GM18858 (cell line): Measurements from ENCODE around the gene PIP4K2A.
A peak's percentile ranks its signal among the peaks of the same experiment; 100 is the strongest.
"Not testable (repeated sequence)": the region's sequence is repeated elsewhere in the genome, so short reads cannot be mapped to it uniquely, and the experiment has no call there.

Experiments
- ATAC-seq: cut with Tn5 transposase; IDR thresholded peaks from one replicate; pipeline ENCODE4 v1.9.1; 2021; ENCODE audit not compliant: unreplicated experiment

Gene PIP4K2A

DNA sequence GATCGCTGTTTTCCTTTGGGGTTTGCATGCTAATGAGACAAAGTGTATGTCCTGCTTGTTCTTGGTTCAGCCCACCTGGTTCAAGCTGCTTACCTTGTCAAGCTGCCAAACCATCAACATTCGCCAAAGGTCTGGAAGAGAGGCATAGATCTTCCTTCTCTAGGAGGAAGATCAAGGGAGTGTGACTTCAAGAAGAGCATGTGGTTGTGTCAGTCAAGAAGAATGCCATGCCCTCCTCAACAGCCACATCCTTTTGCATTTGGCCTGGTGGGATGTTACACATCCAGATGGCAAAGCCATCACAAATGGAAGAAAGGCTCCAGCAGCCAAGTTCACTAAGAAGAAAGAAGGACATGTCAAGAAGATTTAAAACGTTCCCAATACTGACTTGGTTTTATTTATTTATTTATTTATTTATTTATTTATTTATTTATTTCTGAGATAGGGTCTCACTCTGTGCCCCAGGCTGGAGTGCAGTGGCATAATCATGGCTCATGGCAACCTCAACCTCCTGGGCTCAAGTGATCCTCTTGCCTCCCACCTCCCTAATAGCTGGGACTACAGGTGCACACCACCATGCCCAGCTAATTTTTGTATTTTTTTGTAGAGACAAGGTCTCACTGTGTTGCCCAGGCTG, 5.1 kb upstream of the PIP4K2A start:
- ATAC-seq, result no peak

- ATAC-seq, result not testable (repeated sequence)
Measured at GRCh38 chr10:22718659-22719058, 4.3 kb upstream of the PIP4K2A start.

DNA sequence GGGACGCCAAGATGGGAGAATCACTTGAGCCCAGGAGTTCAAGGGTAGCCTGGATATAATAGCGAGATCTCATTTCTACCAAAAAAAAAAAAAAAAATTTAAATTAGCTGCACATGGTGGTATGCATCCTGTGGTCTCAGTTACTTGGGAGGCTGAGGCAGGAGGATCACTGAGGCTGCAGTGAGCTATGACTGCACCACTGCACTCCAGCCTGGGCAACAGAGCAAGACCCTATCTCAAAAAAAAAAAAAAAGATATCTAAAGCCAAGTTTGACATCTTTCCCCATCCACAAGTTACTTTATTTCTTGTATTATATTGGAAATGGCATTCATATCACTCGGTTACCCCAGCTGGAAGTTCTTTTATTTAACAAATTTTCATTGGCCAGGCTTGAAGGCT, 3.4 kb upstream of the PIP4K2A start:
- ATAC-seq, result no peak

- no peak for ATAC-seq
Measured at GRCh38 chr10:22716943-22717342, 2.6 kb upstream of the PIP4K2A start.

DNA sequence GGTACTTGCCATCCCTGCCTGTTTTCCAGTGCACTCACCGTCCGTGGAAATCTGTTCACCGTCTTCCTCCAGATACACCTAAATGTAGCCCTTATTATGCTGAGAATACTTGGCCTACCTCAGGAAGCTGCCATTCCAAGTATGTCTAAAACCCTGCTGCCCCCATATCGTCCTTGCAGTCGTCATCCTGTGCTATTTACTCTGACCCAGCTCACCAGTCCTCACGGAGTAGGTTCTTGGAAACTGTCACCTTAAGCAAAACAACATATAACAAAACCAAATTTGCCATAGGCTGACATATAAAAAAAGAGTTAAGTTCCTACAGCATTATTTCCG, 880 bp upstream of the PIP4K2A start:
- ATAC-seq, result no peak

GRCh38 chr10:22713853-22714478, 412 bp downstream of the PIP4K2A start:
- no peak for ATAC-seq

GRCh38 chr10:22712956-22713852, 1.2 kb downstream of the PIP4K2A start:
- ATAC-seq, result no peak

DNA sequence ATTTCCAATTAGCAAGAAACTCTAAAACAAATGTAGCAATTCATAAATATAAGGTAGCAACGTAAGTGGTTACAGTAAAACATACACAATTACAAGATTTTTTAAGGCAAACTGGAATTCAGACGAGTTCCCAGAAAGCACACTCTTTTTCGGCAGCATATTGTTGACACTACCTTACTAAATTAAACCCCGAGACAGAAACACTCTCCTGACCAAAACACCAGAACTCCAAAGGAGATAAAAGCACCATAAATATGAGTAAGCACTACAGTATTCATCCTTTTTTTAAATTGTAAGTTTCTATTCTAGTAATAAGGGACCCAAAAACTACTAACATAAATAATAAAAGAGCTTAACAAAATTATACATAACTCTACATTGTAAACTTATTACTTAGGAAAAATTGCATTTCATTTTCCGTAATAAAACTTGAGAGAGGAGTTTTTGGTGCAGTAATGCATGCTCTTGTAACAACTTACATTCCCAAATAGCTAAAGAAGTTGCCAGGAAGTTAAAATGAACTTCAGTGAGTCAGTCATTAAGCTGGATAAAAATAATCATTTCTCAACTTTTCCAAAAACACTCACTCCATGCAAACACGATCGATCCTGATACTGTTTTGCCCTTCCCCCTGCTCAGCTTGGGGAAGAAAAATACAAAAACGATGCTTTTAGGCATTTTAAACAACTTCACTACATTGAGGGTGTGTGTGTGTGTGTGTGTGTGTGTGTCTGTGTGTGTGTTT, 2.0 kb downstream of the PIP4K2A start:
- no peak for ATAC-seq

GRCh38 chr10:22711373-22711772, 3.0 kb downstream of the PIP4K2A start:
- no peak for ATAC-seq

- ATAC-seq, result no peak
Measured at GRCh38 chr10:22710139-22710745, 4.1 kb downstream of the PIP4K2A start.

- no peak for ATAC-seq
Measured at GRCh38 chr10:22708772-22709171, 5.6 kb downstream of the PIP4K2A start.

- ATAC-seq, result no peak
Measured at GRCh38 chr10:22705527-22705926, 8.9 kb downstream of the PIP4K2A start.

DNA sequence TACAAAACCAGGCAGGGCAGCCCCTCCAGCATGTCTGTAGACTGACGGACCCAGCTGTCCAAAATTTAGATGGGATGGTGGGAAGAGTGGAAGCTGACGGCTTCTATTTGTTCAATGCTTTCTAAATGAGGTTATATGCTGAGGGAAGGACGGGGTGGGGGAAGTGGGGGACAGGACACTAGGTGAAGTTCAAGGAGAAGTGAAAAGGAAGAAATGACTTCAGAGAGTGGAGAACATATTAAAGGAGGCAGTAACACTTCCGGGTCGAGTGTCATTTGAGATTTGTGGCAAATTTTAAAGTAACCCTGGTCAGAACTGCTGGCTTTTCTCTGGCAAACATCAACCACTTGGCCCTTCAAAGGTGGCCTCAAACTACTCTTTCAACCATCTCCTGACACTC, 9.4 kb downstream of the PIP4K2A start:
- peak; percentile 28 for ATAC-seq

DNA sequence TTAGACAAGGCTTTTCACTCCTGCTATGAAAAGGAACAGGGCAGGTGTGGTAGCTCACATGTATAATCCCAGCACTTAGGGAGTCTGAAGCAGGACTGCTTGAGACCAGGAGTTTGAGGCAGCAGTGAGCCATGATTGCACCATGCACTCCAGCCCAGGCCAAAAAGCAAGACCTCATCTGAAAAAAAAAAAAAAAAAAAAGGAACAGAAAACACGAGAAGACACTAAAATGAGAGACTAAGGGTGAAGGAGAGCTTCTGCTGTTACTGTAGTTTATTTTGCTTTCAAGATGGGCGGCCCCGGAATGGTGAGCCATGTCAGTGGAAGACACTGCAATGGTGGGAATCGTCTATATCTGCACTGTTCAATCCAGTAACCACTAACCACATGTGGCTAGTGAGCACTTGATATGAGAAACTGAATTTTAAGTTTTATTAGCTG, 9.9 kb downstream of the PIP4K2A start:
- ATAC-seq, result peak; percentile 28

DNA sequence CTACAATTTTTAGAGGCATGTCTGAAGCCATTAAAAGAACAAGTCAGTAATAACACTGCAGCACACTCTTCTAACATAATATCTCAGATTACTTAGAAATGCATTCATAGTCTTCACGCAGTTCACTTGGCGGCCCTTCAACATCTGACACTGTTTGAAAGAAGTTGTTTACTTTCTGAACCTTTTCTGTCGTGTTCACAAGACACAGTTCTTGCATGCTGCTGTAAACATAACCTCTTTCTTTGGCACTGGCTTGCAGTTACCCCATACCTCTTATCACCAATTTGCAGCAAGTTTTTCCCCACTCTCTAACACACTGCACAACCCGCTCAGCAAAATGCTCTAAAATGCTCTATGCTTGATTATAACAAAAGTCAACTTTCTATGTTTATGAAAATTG, 12.0 kb downstream of the PIP4K2A start:
- no peak for ATAC-seq

GRCh38 chr10:22701132-22701826, 13.1 kb downstream of the PIP4K2A start:
- ATAC-seq, result no peak

- peak; percentile 39 for ATAC-seq
Measured at GRCh38 chr10:22700489-22700888, 13.9 kb downstream of the PIP4K2A start.

DNA sequence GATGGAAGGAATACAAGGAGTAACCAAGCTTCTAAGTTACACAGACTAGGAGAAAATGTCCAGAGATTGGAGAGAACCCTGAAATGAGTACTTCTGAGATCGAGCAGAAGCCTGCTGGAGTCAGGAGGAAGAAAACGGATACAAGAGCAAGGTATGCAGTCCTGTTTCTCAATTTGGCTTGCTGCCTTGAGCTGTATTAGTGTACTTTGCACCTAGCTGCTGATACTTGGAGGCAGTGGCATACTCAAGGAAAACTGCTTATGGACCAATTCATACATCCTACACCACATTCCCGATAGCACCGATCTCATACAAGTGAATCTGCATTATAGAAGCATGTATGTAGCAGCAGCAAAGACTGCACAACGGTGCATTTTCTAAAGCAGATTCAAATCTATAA, 14.4 kb downstream of the PIP4K2A start:
- ATAC-seq, result no peak

- no peak for ATAC-seq
Measured at GRCh38 chr10:22698941-22699440, 15.4 kb downstream of the PIP4K2A start.

- ATAC-seq, result no peak
Measured at GRCh38 chr10:22697800-22698199, 16.6 kb downstream of the PIP4K2A start.
